ENCODE measurements around the gene CNTN4.

The CNTN4 gene

GRCh38 chr3:2441558-2441957, 342.9 kb downstream of the CNTN4 start:
- no peak for DNase-seq

- DNase-seq: no peak
Measured at GRCh38 chr3:2446146-2446545, 347.5 kb downstream of the CNTN4 start.

- DNase-seq: no peak
Measured at GRCh38 chr3:2452249-2452648, 353.6 kb downstream of the CNTN4 start.

- DNase-seq: no peak
Measured at GRCh38 chr3:2454865-2455264, 356.2 kb downstream of the CNTN4 start.

GRCh38 chr3:2456788-2457187, 358.1 kb downstream of the CNTN4 start:
- no peak for DNase-seq

GRCh38 chr3:2458816-2459215, 360.1 kb downstream of the CNTN4 start:
- DNase-seq: no peak

- DNase-seq: no peak
Measured at GRCh38 chr3:2465842-2466241, 367.2 kb downstream of the CNTN4 start.

GRCh38 chr3:2468816-2469215, 370.1 kb downstream of the CNTN4 start:
- no peak for DNase-seq

- DNase-seq: no peak
Measured at GRCh38 chr3:2476996-2477395, 378.3 kb downstream of the CNTN4 start.

GRCh38 chr3:2477620-2478019, 379.0 kb downstream of the CNTN4 start:
- no peak for DNase-seq

- no peak for DNase-seq
Measured at GRCh38 chr3:2484162-2485026, 385.7 kb downstream of the CNTN4 start.

GRCh38 chr3:2485027-2485375, 386.3 kb downstream of the CNTN4 start:
- DNase-seq: no peak

GRCh38 chr3:2495746-2496145, 397.1 kb downstream of the CNTN4 start:
- no peak for DNase-seq

GRCh38 chr3:2504912-2505311, 406.2 kb downstream of the CNTN4 start:
- DNase-seq: no peak

GRCh38 chr3:2506776-2507175, 408.1 kb downstream of the CNTN4 start:
- DNase-seq: no peak

GRCh38 chr3:2510591-2511145, 412.0 kb downstream of the CNTN4 start:
- no peak for DNase-seq

GRCh38 chr3:2511356-2511755, 412.7 kb downstream of the CNTN4 start:
- no peak for DNase-seq

- DNase-seq: no peak
Measured at GRCh38 chr3:2512881-2513280, 414.2 kb downstream of the CNTN4 start.

GRCh38 chr3:2513986-2514385, 415.3 kb downstream of the CNTN4 start:
- DNase-seq: no peak

- DNase-seq: no peak
Measured at GRCh38 chr3:2516762-2517441, 418.2 kb downstream of the CNTN4 start.

- DNase-seq: no peak
Measured at GRCh38 chr3:2517500-2518172, 419.0 kb downstream of the CNTN4 start.

GRCh38 chr3:2523281-2523836, 424.7 kb downstream of the CNTN4 start:
- no peak for DNase-seq

- DNase-seq: no peak
Measured at GRCh38 chr3:2525968-2526367, 427.3 kb downstream of the CNTN4 start.

Data from cortex of kidney (tissue), 1 donor.